GM13976 (cell line): ENCODE data around the gene JAM3.
A peak's percentile ranks its signal among the peaks of the same experiment; 100 is the strongest.

Experiments used
- DNase-seq: peaks from one replicate; pipeline ENCODE4 v3.0.0; 2012; ENCODE audit warnings: low spot score
- CTCF ChIP-seq: IDR thresholded peaks from 2 replicates; pipeline ENCODE4 v1.5.1; 2012; ENCODE audit warnings: borderline replicate concordance, mild to moderate bottlenecking; ENCODE audit not compliant: insufficient read depth; ENCODE audit errors: extremely low read depth, missing control alignments, control extremely low read depth
- in situ Hi-C: fragments of 300-500 bp; cut with MboI; formaldehyde crosslinking; loops from one replicate; pipeline ENCODE4 v1.12.0; 2022; ENCODE audit warnings: low sequenced_read_pairs, mixed read lengths, inconsistent platforms; ENCODE audit not compliant: unreplicated experiment

Gene JAM3

DNA sequence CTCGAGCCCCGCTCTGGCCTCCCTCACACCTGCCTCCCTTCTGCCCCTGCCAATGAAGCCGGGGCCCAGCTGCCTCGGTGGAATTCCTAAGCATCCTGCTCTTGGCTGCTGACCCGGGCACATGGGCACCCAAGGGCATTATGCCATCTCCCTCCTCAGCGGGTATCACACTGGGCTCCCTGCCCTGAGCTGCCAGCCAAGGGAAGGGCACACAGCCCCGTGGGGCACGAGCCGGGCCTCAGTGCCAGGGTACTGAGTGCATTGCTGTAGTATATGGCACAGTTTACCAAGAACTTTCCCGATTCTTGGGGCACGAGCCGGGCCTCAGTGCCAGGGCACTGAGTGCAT lies 43.8 kb upstream of the JAM3 start:
- no peak for DNase-seq
- no peak for TF ChIP-seq CTCF
- in situ Hi-C loops = no loop called here

- in situ Hi-C loops = no loop called here
- no peak for DNase-seq
- no peak for TF ChIP-seq CTCF
Observed at GRCh38 chr11:134026655-134027343, 42.1 kb upstream of the JAM3 start.

DNA sequence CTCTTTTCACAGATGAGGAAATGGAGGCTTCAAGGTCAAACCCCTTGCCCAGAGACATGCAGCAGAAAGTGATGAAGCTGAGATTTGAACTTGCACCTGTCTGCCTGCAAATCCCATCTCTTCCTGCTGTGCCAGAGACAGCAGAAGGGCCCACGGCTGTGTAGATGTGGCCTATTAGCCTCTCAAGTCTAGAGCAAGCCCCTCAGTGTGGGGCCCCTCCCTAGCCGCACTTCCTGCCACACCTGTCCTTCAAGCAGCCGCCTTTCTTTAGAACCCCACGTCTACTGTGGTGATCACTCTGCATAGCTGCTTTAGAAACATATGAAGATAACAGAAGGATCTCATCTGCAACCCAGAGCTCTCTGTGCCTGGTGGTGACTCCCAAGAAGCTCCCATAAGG lies 41.2 kb upstream of the JAM3 start:
- no peak for DNase-seq
- TF ChIP-seq CTCF = no peak
- in situ Hi-C loops = no loop called here

DNA sequence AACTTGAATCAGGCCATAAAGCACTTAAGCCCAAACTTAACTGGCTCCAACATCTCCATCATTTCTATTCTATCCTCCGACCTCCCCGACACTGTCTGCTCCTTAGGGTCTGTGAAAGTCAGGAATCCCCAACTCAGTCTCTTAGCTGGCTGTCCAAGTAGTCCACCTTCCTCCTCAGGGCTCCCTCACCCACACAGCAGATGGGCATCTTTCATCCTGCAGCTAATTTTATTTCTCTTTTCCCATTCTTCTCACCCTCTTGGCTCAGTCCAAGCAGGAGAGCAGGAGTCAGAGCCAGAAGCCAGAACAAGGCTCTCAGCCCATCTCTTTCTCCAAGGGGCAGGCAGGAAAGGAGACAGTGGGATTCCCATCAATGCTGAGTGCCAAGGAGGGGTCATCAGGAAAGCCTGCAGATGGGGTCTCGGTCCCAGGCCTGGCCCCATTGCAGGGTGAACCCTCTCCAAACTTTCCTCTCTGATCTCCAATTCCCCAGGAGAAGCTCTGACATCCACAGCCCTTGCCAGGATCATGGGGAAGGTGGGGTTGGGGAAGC lies 40.4 kb upstream of the JAM3 start:
- DNase-seq = no peak
- TF ChIP-seq CTCF = no peak
- in situ Hi-C loops = no loop called here

DNA sequence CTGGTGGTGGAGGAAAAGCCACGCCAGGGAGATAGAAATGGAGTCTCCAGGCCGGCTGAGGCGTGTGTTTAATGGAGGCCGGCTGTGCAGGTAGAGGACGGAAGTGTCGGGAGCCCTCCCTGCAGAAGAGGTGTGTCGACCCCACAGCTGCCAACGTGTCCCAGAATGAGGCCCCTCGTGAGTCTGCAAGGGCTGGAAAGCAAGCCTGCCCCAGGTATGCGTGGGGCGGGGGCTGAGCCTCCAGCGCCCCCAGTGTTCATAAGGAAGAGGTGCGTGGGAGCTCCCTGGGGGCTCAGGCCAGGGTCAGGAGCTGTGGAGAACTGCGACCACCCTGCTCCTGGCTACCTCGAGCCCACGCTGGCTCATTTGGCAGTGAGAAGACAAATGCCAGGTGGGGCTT lies 38.0 kb upstream of the JAM3 start:
- in situ Hi-C loops = no loop called here
- no peak for DNase-seq
- TF ChIP-seq CTCF = peak; percentile 7

DNA sequence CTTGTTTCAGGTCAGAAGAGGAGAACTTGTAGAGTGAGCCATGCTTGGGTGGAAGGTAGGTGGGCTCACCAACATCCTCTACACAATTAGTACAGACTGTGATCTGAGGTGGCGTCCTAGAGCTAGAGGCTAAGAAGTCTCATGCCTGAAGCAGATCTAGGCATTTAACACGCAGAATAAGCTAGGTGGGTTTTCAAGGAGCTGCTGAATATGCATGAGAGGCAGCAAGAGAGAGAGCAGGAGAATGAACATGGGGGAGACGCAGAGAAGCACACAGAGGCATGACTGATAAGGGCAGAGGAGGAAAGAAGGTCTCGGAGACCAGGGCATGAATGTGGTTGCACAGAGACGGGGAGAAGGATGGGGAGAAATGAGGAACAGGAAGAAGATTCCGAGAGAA lies 36.8 kb upstream of the JAM3 start:
- in situ Hi-C loops = no loop called here
- DNase-seq = no peak
- TF ChIP-seq CTCF = no peak
